HG03139 (cell line): ENCODE results near the gene C10orf90.
"Not testable (repeated sequence)": the region's sequence is repeated elsewhere in the genome, so short reads cannot be mapped to it uniquely, and the experiment has no call there.

Experiments
- ATAC-seq: cut with Tn5 transposase; IDR thresholded peaks from one replicate; pipeline ENCODE4 v1.9.1; 2021; ENCODE audit not compliant: unreplicated experiment

Gene C10orf90

GRCh38 chr10:126397640-126398382 is 272.7 kb downstream of the C10orf90 start:
- ATAC-seq: no peak

- ATAC-seq: no peak
Observed at GRCh38 chr10:126397156-126397555, 273.3 kb downstream of the C10orf90 start.

- ATAC-seq: no peak
Observed at GRCh38 chr10:126394948-126395347, 275.5 kb downstream of the C10orf90 start.

- ATAC-seq: no peak
Observed at GRCh38 chr10:126393076-126393475, 277.4 kb downstream of the C10orf90 start.

- no peak for ATAC-seq
Observed at GRCh38 chr10:126392469-126392868, 278.0 kb downstream of the C10orf90 start.

- ATAC-seq: no peak
Observed at GRCh38 chr10:126392068-126392467, 278.4 kb downstream of the C10orf90 start.

GRCh38 chr10:126391192-126391885 is 279.2 kb downstream of the C10orf90 start:
- ATAC-seq: no peak

- ATAC-seq: no peak
Observed at GRCh38 chr10:126390324-126390723, 280.2 kb downstream of the C10orf90 start.

GRCh38 chr10:126387931-126388911 is 282.3 kb downstream of the C10orf90 start, which contains the start of gene ADAM12:
Gene ADAM12, minus strand, starts transcription at chr10:126388477. Its CDS starts 332 bp downstream, at chr10:126388145.
- no peak for ATAC-seq

- ATAC-seq: no peak
Observed at GRCh38 chr10:126387041-126387921, 283.2 kb downstream of the C10orf90 start.

- no peak for ATAC-seq
Observed at GRCh38 chr10:126384269-126384873, 286.1 kb downstream of the C10orf90 start.

GRCh38 chr10:126380352-126381076 is 290.0 kb downstream of the C10orf90 start:
- ATAC-seq: no peak

- not testable (repeated sequence) for ATAC-seq
Observed at GRCh38 chr10:126379166-126379565, 291.3 kb downstream of the C10orf90 start.

GRCh38 chr10:126376956-126377355 is 293.5 kb downstream of the C10orf90 start:
- ATAC-seq: no peak

GRCh38 chr10:126375926-126376554 is 294.5 kb downstream of the C10orf90 start:
- ATAC-seq: no peak

GRCh38 chr10:126375299-126375698 is 295.2 kb downstream of the C10orf90 start:
- no peak for ATAC-seq
